GM12878 (cell line): Measurements from ENCODE around the gene AMHR2. TPM values are rescaled to one million over a fixed set of nuclear protein-coding genes. Genes with fewer than 3 reads are reported as not detected.

ENCODE experiments used
- ATF3 ChIP-seq: IDR thresholded peaks from 2 replicates; pipeline ENCODE4 v1.6.1; 2011; ENCODE audit warnings: low read depth, mild to moderate bottlenecking, low read length, moderate library complexity, borderline replicate concordance; ENCODE audit errors: extremely low read depth
- ATF7 ChIP-seq: fragments of 450-650 bp; IDR thresholded peaks from 2 replicates; pipeline ENCODE4 v1.6.1; 2016; ENCODE audit warnings: low read depth, mild to moderate bottlenecking
- BACH1 ChIP-seq: fragments of 450-650 bp; IDR thresholded peaks from 2 replicates; pipeline ENCODE4 v1.6.1; 2017; ENCODE audit warnings: mild to moderate bottlenecking, borderline replicate concordance
- BCL3 ChIP-seq: IDR thresholded peaks from 2 replicates; pipeline ENCODE4 v1.6.1; 2011; ENCODE audit warnings: borderline replicate concordance, low read depth, mild to moderate bottlenecking, moderate library complexity, low read length; ENCODE audit not compliant: insufficient read depth, poor library complexity, severe bottlenecking
- CBFB ChIP-seq: IDR thresholded peaks from 2 replicates; pipeline ENCODE4 v1.6.1; 2016; ENCODE audit warnings: antibody characterized with exemption, low read depth
- CBX5 ChIP-seq: sonication (generic); IDR thresholded peaks from 2 replicates; pipeline ENCODE4 v1.6.1; 2016; ENCODE audit warnings: low read depth, moderate library complexity, mild to moderate bottlenecking, inconsistent platforms
- CHD2 ChIP-seq: IDR thresholded peaks from 2 replicates; pipeline ENCODE4 v1.6.1; 2011; ENCODE audit warnings: low read depth, low read length, improper control_type of control experiment, borderline replicate concordance
- CREB1 ChIP-seq: IDR thresholded peaks from 2 replicates; pipeline ENCODE4 v1.6.1; 2012; ENCODE audit warnings: low read depth, mild to moderate bottlenecking, inconsistent platforms
- EED ChIP-seq: sonication (generic); IDR thresholded peaks from 2 replicates; pipeline ENCODE4 v1.6.1; 2016; ENCODE audit warnings: antibody characterized with exemption, low read depth
- IKZF1 ChIP-seq: fragments of 450-650 bp; conservative IDR thresholded peaks from 2 replicates; pipeline ENCODE4 v1.6.1; 2017; ENCODE audit warnings: antibody characterized with exemption, mild to moderate bottlenecking
- NKRF ChIP-seq: fragments of 450-650 bp; conservative IDR thresholded peaks from 2 replicates; pipeline ENCODE4 v1.6.1; 2017; ENCODE audit warnings: mild to moderate bottlenecking, moderate library complexity
- NR2C2 ChIP-seq: IDR thresholded peaks from 2 replicates; pipeline ENCODE4 v1.6.1; 2011; ENCODE audit warnings: borderline replicate concordance, low read depth; ENCODE audit not compliant: control insufficient read depth, insufficient read length
- NRF1 ChIP-seq: conservative IDR thresholded peaks from 2 replicates; pipeline ENCODE4 v1.6.1; 2011; ENCODE audit warnings: mild to moderate bottlenecking, low read depth, low read length, improper control_type of control experiment
- RAD51 ChIP-seq: fragments of 450-650 bp; IDR thresholded peaks from 2 replicates; pipeline ENCODE4 v1.6.1; 2016; ENCODE audit warnings: moderate library complexity, mild to moderate bottlenecking, inconsistent platforms
- RCOR1 ChIP-seq: conservative IDR thresholded peaks from 2 replicates; pipeline ENCODE4 v1.6.1; 2012; ENCODE audit warnings: low read depth, low read length, improper control_type of control experiment
- SIX5 ChIP-seq: IDR thresholded peaks from 2 replicates; pipeline ENCODE4 v1.6.1; 2011; ENCODE audit warnings: mild to moderate bottlenecking, low read depth, low read length, moderate library complexity; ENCODE audit not compliant: severe bottlenecking
- SMC3 ChIP-seq: IDR thresholded peaks from 2 replicates; pipeline ENCODE4 v1.6.1; 2011; ENCODE audit warnings: low read length, improper control_type of control experiment, borderline replicate concordance
- TAF1 ChIP-seq: IDR thresholded peaks from 2 replicates; pipeline ENCODE4 v1.6.1; 2011; ENCODE audit warnings: mild to moderate bottlenecking, low read depth, low read length, borderline replicate concordance
- TBL1XR1 ChIP-seq: IDR thresholded peaks from 2 replicates; pipeline ENCODE4 v1.6.1; 2012; ENCODE audit warnings: low read depth, low read length, improper control_type of control experiment
- ZBTB11 ChIP-seq: fragments of 450-650 bp; formaldehyde crosslinking; IDR thresholded peaks from 2 replicates; pipeline ENCODE4 v1.5.0; 2022; ENCODE audit warnings: mild to moderate bottlenecking, missing genetic modification characterization
- ZNF207 ChIP-seq: fragments of 450-650 bp; IDR thresholded peaks from 2 replicates; pipeline ENCODE4 v1.6.1; 2014; ENCODE audit warnings: antibody characterized with exemption, mild to moderate bottlenecking, borderline replicate concordance
- polyA plus RNA-seq, 11 experiments: library from polyadenylated mRNA; depleted of rRNA in 4 of 11; unstranded in 6 of 11; stranded (reverse) in 5 of 11; fragments of >200 nt; fragmentation: Nextera tagmentation in 4 of 11; fragmentation: Illumina TruSeq in 1 of 11; extraction: Ambion mirVana in 4 of 11; extraction: Trizol in 1 of 11; gene quantifications; 1 replicate in 1 of 11; 2 replicates in 10 of 11; pipeline versions ENCODE4 v1.2.1 to v1.2.3, GENCODE V29; 2011 to 2016; ENCODE audit warnings: inconsistent platforms in 2 of 11, missing spikeins in 2 of 11, low read depth in 1 of 11
- total RNA-seq, 4 experiments: library from RNA; depleted of rRNA in 3 of 4; stranded (reverse); fragments of >200 nt in 3 of 4; fragmentation: Illumina TruSeq in 1 of 4; extraction: Trizol in 1 of 4; gene quantifications; 2 replicates each; pipeline versions ENCODE4 v1.2.1 to v1.2.3, GENCODE V29; 2013 to 2021

The AMHR2 gene
- total and polyA plus RNA-seq, 10 of the 15 experiments (the other 5 are each of a cell fraction or from before 2014, with no cell fraction given): 0.06 TPM; not detected in 9

- TF ChIP-seq NKRF (no peak), IKZF1 (peak; percentile 96), TAF1 (peak; percentile 88), RAD51 (peak; percentile 31; the same call in 1 of the 2 replicates), ZBTB11 (CRISPR knock-in tag) (peak; percentile 38; the same call in 1 of the 2 replicates), NR2C2 (peak; percentile 80), NRF1 (peak; percentile 5; the same call in 1 of the 2 replicates), CBX5 (peak; percentile 54; the same call in 1 of the 2 replicates), TBL1XR1 (peak; percentile 75), SMC3 (peak; percentile 11; the same call in 1 of the 2 replicates), EED (no peak), CREB1 (peak; percentile 97), ZNF207 (peak; percentile 88), BACH1 (peak; percentile 85; the same call in 1 of the 2 replicates), ATF7 (peak; percentile 92), BCL3 (peak; percentile 78), SIX5 (peak; percentile 67), RCOR1 (peak; percentile 63; the same call in 1 of the 2 replicates), CBFB (0 out of 2 replicates have a peak, but pooled peaks have one; percentile 32), ATF3 (no peak), CHD2 (peak; percentile 67)
Observed at GRCh38 chr12:53451661-53452158, 28.1 kb downstream of the AMHR2 start, which contains the start of gene PCBP2 (continued).
